ENCODE results near the gene CDC42EP4. TPM values are rescaled to one million over a fixed set of nuclear protein-coding genes. Genes with fewer than 3 reads are reported as not detected.
A peak's percentile ranks its signal among the peaks of the same experiment; 100 is the strongest.
"Not testable (repeated sequence)": the region's sequence is repeated elsewhere in the genome, so short reads cannot be mapped to it uniquely, and the experiment has no call there.

The CDC42EP4 gene
- total RNA-seq, 2 donors from 2014 or later, result 49.6 to 65.6 TPM

GRCh38 chr17:73346501-73347162, 34.8 kb upstream of the CDC42EP4 start:
- DNase-seq, result no peak
- ATAC-seq, result no peak
- intact Hi-C loops (cut with DNase I, micrococcal nuclease), result no loop called here

- DNase-seq (no peak), ATAC-seq (no peak)
- intact Hi-C loops (cut with DNase I, micrococcal nuclease), result no loop called here
Measured at GRCh38 chr17:73343739-73344454, 32.1 kb upstream of the CDC42EP4 start.

GRCh38 chr17:73343168-73343634, 31.4 kb upstream of the CDC42EP4 start:
- intact Hi-C loops (cut with DNase I, micrococcal nuclease), result no loop called here
- DNase-seq (peak; percentile 40 to 79), ATAC-seq (no peak)

GRCh38 chr17:73342541-73343167, 30.9 kb upstream of the CDC42EP4 start:
- DNase-seq (no peak), ATAC-seq (no peak)
- intact Hi-C loops (cut with DNase I, micrococcal nuclease), result no loop called here

- peak; percentile 77 for ATAC-seq
- peak; percentile 53 to 82 for DNase-seq
Measured at GRCh38 chr17:73342050-73342522, 30.3 kb upstream of the CDC42EP4 start.

GRCh38 chr17:73341350-73342049, 29.7 kb upstream of the CDC42EP4 start:
- DNase-seq (no peak), ATAC-seq (peak; percentile 9)

More at GRCh38 chr17:73342050-73342522, 30.3 kb upstream of the CDC42EP4 start:
- intact Hi-C loops (cut with DNase I, micrococcal nuclease), result no loop called here

GRCh38 chr17:73340093-73340596, 28.3 kb upstream of the CDC42EP4 start:
- DNase-seq (no peak), ATAC-seq (no peak)
- intact Hi-C loops (cut with DNase I, micrococcal nuclease), result no loop called here

More at GRCh38 chr17:73341350-73342049, 29.7 kb upstream of the CDC42EP4 start:
- intact Hi-C loops (cut with DNase I, micrococcal nuclease), result no loop called here

GRCh38 chr17:73338566-73339197, 26.9 kb upstream of the CDC42EP4 start:
- ATAC-seq (no peak), DNase-seq (no peak)
- intact Hi-C loops (cut with DNase I, micrococcal nuclease), result no loop called here

- ATAC-seq, result no peak
- intact Hi-C loops (cut with DNase I, micrococcal nuclease), result no loop called here
- DNase-seq, result no peak
Measured at GRCh38 chr17:73338050-73338521, 26.3 kb upstream of the CDC42EP4 start.

- intact Hi-C loops (cut with DNase I, micrococcal nuclease), result no loop called here
- no peak for ATAC-seq
- no peak for DNase-seq
Measured at GRCh38 chr17:73337330-73337710, 25.5 kb upstream of the CDC42EP4 start.

- intact Hi-C loops (cut with DNase I, micrococcal nuclease), result no loop called here
- DNase-seq, result no peak
- ATAC-seq, result no peak
Measured at GRCh38 chr17:73336408-73337329, 24.9 kb upstream of the CDC42EP4 start.

GRCh38 chr17:73335591-73336407, 24.0 kb upstream of the CDC42EP4 start:
- DNase-seq, result peak in 1 of 2 donors; percentile 51
- peak; percentile 90 for ATAC-seq
- intact Hi-C loops (cut with DNase I, micrococcal nuclease), result no loop called here

- peak in 1 of 2 donors; percentile 40 for DNase-seq
- ATAC-seq, result peak; percentile 80
- intact Hi-C loops (cut with DNase I, micrococcal nuclease), result no loop called here
Measured at GRCh38 chr17:73334771-73335513, 23.1 kb upstream of the CDC42EP4 start.

- ATAC-seq; DNase-seq; intact Hi-C loops (cut with DNase I, micrococcal nuclease): not testable (repeated sequence)
Measured at GRCh38 chr17:73333445-73333844, 21.6 kb upstream of the CDC42EP4 start.

- intact Hi-C loops (cut with DNase I, micrococcal nuclease), result no loop called here
- ATAC-seq (no peak), DNase-seq (no peak)
Measured at GRCh38 chr17:73331060-73331459, 19.3 kb upstream of the CDC42EP4 start.

GRCh38 chr17:73327676-73328075, 15.9 kb upstream of the CDC42EP4 start:
- DNase-seq, result no peak
- intact Hi-C loops (cut with DNase I, micrococcal nuclease), result no loop called here
- ATAC-seq, result no peak

Data from left colon (tissue), 2 donors.